IMR-90 (cell line): Measurements from ENCODE around the gene EPPIN. TPM values are rescaled to one million over a fixed set of nuclear protein-coding genes. Genes with fewer than 3 reads are reported as not detected.

ENCODE experiments used
- ATAC-seq: fragments of 200-7000 bp; cut with Tn5 transposase; 2 replicates; pipeline ENCODE4 v1.9.1; 2020; ENCODE audit warnings: low read depth, mild to moderate bottlenecking, moderate library complexity
- BruUV-seq: library from RNA; stranded (reverse); fragments of 400-500 nt; replicated peaks from 2 replicates; lab custom pipeline; 2021; lab: Mats Ljungman, UMichigan
- CTCF ChIA-PET: fragments of 300-600 bp; formaldehyde crosslinking; extraction: SDS; loops from one replicate; lab custom pipeline; 2021; ENCODE audit warnings: antibody characterized with exemption; lab: Yijun Ruan, JAX
- POLR2A ChIA-PET: fragments of 300-600 bp; sonication (Branson Sonifier 250); formaldehyde crosslinking; loops from one replicate; lab custom pipeline; 2022; ENCODE audit warnings: antibody characterized with exemption; ENCODE audit not compliant: unreplicated experiment; lab: Charles Lee
- DNase-seq: peaks from one replicate; pipeline ENCODE4 v3.0.0; 2013
- H2AFZ ChIP-seq: replicated peaks from 2 replicates; pipeline ENCODE3; 2013; ENCODE audit warnings: low read length, mild to moderate bottlenecking; ENCODE audit not compliant: poor library complexity
- H2AK5ac ChIP-seq: 2 replicates; pipeline ENCODE4 v1.6.1; 2013; ENCODE audit warnings: low read depth, low read length, inconsistent platforms
- H2AK9ac ChIP-seq: replicated peaks from 2 replicates; pipeline ENCODE3; 2013; ENCODE audit warnings: mild to moderate bottlenecking, low read depth, low read length, moderate library complexity; ENCODE audit not compliant: poor library complexity
- H2BK120ac ChIP-seq: 2 replicates; pipeline ENCODE4 v1.6.1; 2013; ENCODE audit warnings: low read depth, low read length, inconsistent platforms
- H2BK15ac ChIP-seq: 3 replicates; pipeline ENCODE4 v1.6.1; 2013; ENCODE audit warnings: low read depth, low read length, inconsistent platforms
- H2BK20ac ChIP-seq: 2 replicates; pipeline ENCODE4 v1.6.1; 2013; ENCODE audit warnings: low read depth, mild to moderate bottlenecking, inconsistent platforms, low read length, moderate library complexity
- H2BK5ac ChIP-seq: 2 replicates; pipeline ENCODE4 v1.6.1; 2013; ENCODE audit warnings: mild to moderate bottlenecking, low read depth, low read length, inconsistent platforms; ENCODE audit not compliant: poor library complexity, severe bottlenecking
- H3K14ac ChIP-seq: replicated peaks from 2 replicates; pipeline ENCODE4 v1.6.1; 2013; ENCODE audit warnings: low read depth, low read length, inconsistent platforms
- H3K18ac ChIP-seq: 2 replicates; pipeline ENCODE4 v1.6.1; 2013; ENCODE audit warnings: low read depth, low read length, control low read depth
- H3K23ac ChIP-seq: 2 replicates; pipeline ENCODE4 v1.6.1; 2013; ENCODE audit warnings: low read depth, low read length, inconsistent platforms
- H3K27ac ChIP-seq: 2 replicates; pipeline ENCODE4 v1.5.1; 2013; ENCODE audit warnings: mild to moderate bottlenecking, control low read depth, low read length; ENCODE audit not compliant: insufficient read depth
- H3K27me3 ChIP-seq: 2 replicates; pipeline ENCODE4 v1.6.1; 2013; ENCODE audit warnings: low read length; ENCODE audit not compliant: control insufficient read depth, insufficient read depth
- H3K36me3 ChIP-seq: 2 replicates; pipeline ENCODE4 v1.6.1; 2013; ENCODE audit warnings: low read length, mixed read lengths; ENCODE audit not compliant: control insufficient read depth, insufficient read depth
- H3K4ac ChIP-seq: 2 replicates; pipeline ENCODE4 v1.6.1; 2013; ENCODE audit warnings: low read depth, low read length, inconsistent platforms
- H3K4me1 ChIP-seq: 2 replicates; pipeline ENCODE4 v1.6.1; 2013; ENCODE audit warnings: low read length, mixed read lengths; ENCODE audit not compliant: control insufficient read depth, insufficient read depth
- H3K4me2 ChIP-seq: 2 replicates; pipeline ENCODE4 v1.6.1; 2013; ENCODE audit warnings: low read depth, mild to moderate bottlenecking, control low read depth, low read length, moderate library complexity
- H3K4me3 ChIP-seq: 2 replicates; pipeline ENCODE4 v1.5.1; 2013; ENCODE audit warnings: low read depth, mild to moderate bottlenecking, control low read depth, low read length, moderate library complexity; ENCODE audit not compliant: insufficient read depth
- H3K56ac ChIP-seq: 2 replicates; pipeline ENCODE4 v1.6.1; 2013; ENCODE audit warnings: low read length, inconsistent platforms; ENCODE audit not compliant: insufficient read depth; ENCODE audit errors: extremely low read depth
- H3K79me1 ChIP-seq, 2 experiments: 2 replicates each; pipeline ENCODE4 v1.6.1; 2013; ENCODE audit warnings: low read length in 2 of 2, inconsistent platforms in 1 of 2, low read depth in 1 of 2
- H3K9ac ChIP-seq: 2 replicates; pipeline ENCODE4 v1.6.1; 2013; ENCODE audit warnings: low read depth, low read length, control low read depth
- H3K9me1 ChIP-seq: 2 replicates; pipeline ENCODE4 v1.6.1; 2013; ENCODE audit warnings: low read length, inconsistent platforms; ENCODE audit not compliant: insufficient read depth
- H3K9me3 ChIP-seq: 2 replicates; pipeline ENCODE4 v1.6.1; 2013; ENCODE audit warnings: low read length; ENCODE audit not compliant: control insufficient read depth, insufficient read depth
- H4K20me1 ChIP-seq: 2 replicates; pipeline ENCODE4 v1.6.1; 2013; ENCODE audit warnings: low read length, inconsistent platforms; ENCODE audit not compliant: insufficient read depth
- H4K5ac ChIP-seq: 2 replicates; pipeline ENCODE4 v1.6.1; 2013; ENCODE audit warnings: mild to moderate bottlenecking, low read depth, low read length, control low read depth
- H4K8ac ChIP-seq, 2 experiments: 2 replicates each; pipeline ENCODE4 v1.6.1; 2013; ENCODE audit warnings: low read depth in 2 of 2, low read length in 2 of 2, control low read depth in 1 of 2, inconsistent platforms in 1 of 2
- H4K91ac ChIP-seq: 2 replicates; pipeline ENCODE4 v1.6.1; 2013; ENCODE audit warnings: low read depth, low read length, inconsistent platforms; ENCODE audit not compliant: insufficient read depth
- BHLHE40 ChIP-seq: fragments of 150-350 bp; IDR thresholded peaks from 2 replicates; pipeline ENCODE4 v1.6.1; 2016; ENCODE audit warnings: mild to moderate bottlenecking, low read depth, low read length
- MAZ ChIP-seq: IDR thresholded peaks from 2 replicates; pipeline ENCODE4 v1.6.1; 2012; ENCODE audit warnings: low read depth, mild to moderate bottlenecking, low read length, improper control_type of control experiment, moderate library complexity, borderline replicate concordance
- WGBS, 2 experiments: methylation state at CpG; one replicate each; pipeline versions ENCODE4 v1.1.5 to v1.1.7; 2013; ENCODE audit warnings: missing lambda C conversion rate in 2 of 2; ENCODE audit not compliant: insufficient read length in 1 of 2; ENCODE audit errors: extremely low coverage in 2 of 2; 5-methylcytosine and 5-hydroxymethylcytosine counted together
- dilution Hi-C: fragments of 300-500 bp; cut with HindIII; formaldehyde crosslinking; loops from one replicate; pipeline ENCODE4 v1.14.3; 2018; ENCODE audit warnings: low sequenced_read_pairs; ENCODE audit not compliant: unreplicated experiment
- in situ Hi-C: fragments of 300-500 bp; cut with MboI; formaldehyde crosslinking; loops from 3 replicates; pipeline ENCODE4 v1.14.3; 2019; ENCODE audit warnings: low sequenced_read_pairs, inconsistent platforms, mixed read lengths
- intact Hi-C: fragments of 100-400 bp; cut with micrococcal nuclease; formaldehyde crosslinking; loops from 2 replicates; pipeline ENCODE4 v1.10.0; 2022
- microRNA-seq, 2 experiments: library from miRNA; stranded (forward) in 1 of 2; unstranded in 1 of 2; fragments of 10-50 nt in 1 of 2; fragments of <30 nt in 1 of 2; gene quantifications in 1 of 2; microRNA quantifications in 1 of 2; one replicate each; pipeline versions ENCODE3 to v1.1.0; 2013 to 2020; ENCODE audit not compliant: insufficient read depth in 1 of 2, insufficient read length in 1 of 2, unreplicated experiment in 1 of 2
- polyA plus RNA-seq, 3 experiments: library from polyadenylated mRNA; depleted of rRNA; stranded (reverse); fragments of >200 nt; gene quantifications; 2 replicates each; pipeline ENCODE4 v1.2.3, GENCODE V29; 2012; ENCODE audit warnings: low replicate concordance in 1 of 3
- small RNA-seq, 5 experiments: library from RNA; depleted of rRNA; stranded (forward); fragments of <200 nt; gene quantifications; one replicate each; pipeline ENCODE3, GENCODE V24; 2012
- total RNA-seq: library from RNA; depleted of rRNA; stranded (reverse); fragments of >200 nt; gene quantifications from 2 replicates; pipeline ENCODE4 v1.2.3, GENCODE V29; 2012; rRNA removed

Gene EPPIN
- total and polyA plus RNA-seq, 2 of the 4 experiments (the other 2 are of a cell fraction) = not detected

DNA sequence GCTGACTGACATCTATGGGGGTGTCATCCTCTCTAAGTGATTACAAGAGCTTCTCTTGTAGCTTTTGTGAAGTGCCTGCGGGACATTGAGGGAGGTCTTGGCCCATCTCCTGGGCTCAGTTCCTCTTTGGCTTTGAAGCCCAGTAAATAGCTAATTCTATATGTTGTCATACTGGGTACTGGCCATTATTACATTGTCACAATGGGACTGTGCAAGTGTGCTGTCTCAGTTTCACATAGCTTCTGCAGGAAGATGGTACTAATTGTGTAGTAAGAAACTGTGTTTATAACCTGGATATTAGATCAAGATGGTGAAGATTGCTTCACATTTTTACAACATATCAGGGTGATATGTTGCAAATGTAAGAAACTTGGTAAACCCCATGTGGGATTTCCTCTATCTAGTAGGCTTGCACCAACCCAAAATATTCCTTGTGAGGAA, 51.7 kb downstream of the EPPIN start:
- Histone ChIP-seq H2AFZ (no peak overlapping the region), H4K8ac (no peak overlapping the region), H3K4me2 (no peak overlapping the region), H4K20me1 (no peaks in the 10 kb centered on the region), H2BK120ac (no peak overlapping the region), H3K18ac (no peak overlapping the region), H3K36me3 (no peaks in the 10 kb centered on the region), H2AK5ac (no peak overlapping the region), H3K56ac (no peak overlapping the region), H2BK5ac (no peak overlapping the region), H3K4me1 (no peaks in the 10 kb centered on the region), H3K27ac (no peak overlapping the region), H3K9me3 (no peaks in the 10 kb centered on the region), H3K4me3 (no peak overlapping the region), H3K14ac (no peak overlapping the region), H3K23ac (no peak overlapping the region), H3K27me3 (no peaks in the 10 kb centered on the region; the same call in none of the 2 replicates), H3K9ac (no peak overlapping the region), H2BK20ac (no peak overlapping the region), H4K91ac (no peak overlapping the region), H3K4ac (no peak overlapping the region), H3K9me1 (no peaks in the 10 kb centered on the region), H4K5ac (no peak overlapping the region), H3K79me1 (no peaks in the 10 kb centered on the region), H2AK9ac (no peak overlapping the region), H2BK15ac (no peak overlapping the region)
- ChIA-PET POLR2A (no interaction called here), CTCF (no interaction called here)
- TF ChIP-seq BHLHE40 (no peak), MAZ (no peak)
- in situ Hi-C loops = no loop called here
- DNase-seq = no peak
- no CpG with 5 or more reads among the region's 1 CpG for WGBS, 2 experiments
- dilution Hi-C loops = no loop called here
- intact Hi-C loops = no loop called here
- ATAC-seq = no peak
- BruUV-seq = no TSS peak

Small RNA genes within 50 kb of the gene (microRNA-seq; reads per million reads assigned to microRNA genes)
- not detected for gene AL031663.1 (ENCODE audit: insufficient read depth, insufficient read length)
- not detected for gene HSPD1P21 (ENCODE audit: insufficient read depth, insufficient read length)
- not detected for gene RNA5SP485 (ENCODE audit: insufficient read depth, insufficient read length)

Small RNA genes within 50 kb of the gene (small RNA-seq; reads per million reads assigned to genes)
- gene AL031663.1 (0 reads per million in 5 experiments), gene HSPD1P21 (0 reads per million in 5 experiments), gene RNA5SP485 (0 to 1.7 (median 0) reads per million in 5 experiments)

Other genes starting within 250 kb of the EPPIN start
- not detected in 2 replicates for gene RBPJL, start 240.6 kb downstream of the EPPIN start, total RNA-seq
- gene RBPJL, start 240.6 kb downstream of the EPPIN start, polyA plus RNA-seq (2012; rRNA removed) = not detected in 2 replicates
- not detected in 2 replicates for gene MATN4, start 239.1 kb downstream of the EPPIN start, total RNA-seq
- 0.12 and 0.13 TPM in 2 replicates for gene MATN4, start 239.1 kb downstream of the EPPIN start, polyA plus RNA-seq (2012; rRNA removed)
- 265 and 275 TPM in 2 replicates for gene SDC4, start 199.0 kb downstream of the EPPIN start, total RNA-seq
- gene SDC4, start 199.0 kb downstream of the EPPIN start, polyA plus RNA-seq (2012; rRNA removed) = 181 and 203 TPM in 2 replicates
- 12.9 and 16.7 TPM in 2 replicates for gene SYS1, start 184.2 kb downstream of the EPPIN start, total RNA-seq
- gene SYS1, start 184.2 kb downstream of the EPPIN start, polyA plus RNA-seq (2012; rRNA removed) = 24.6 and 29.2 TPM in 2 replicates
- gene TP53TG5, start 169.1 kb downstream of the EPPIN start, total RNA-seq = not detected in 2 replicates
- not detected in 2 replicates for gene TP53TG5, start 169.1 kb downstream of the EPPIN start, polyA plus RNA-seq (2012; rRNA removed)
- 1.1 and 1.3 TPM in 2 replicates for gene DBNDD2, start 139.1 kb downstream of the EPPIN start, total RNA-seq
- 7.8 and 9.3 TPM in 2 replicates for gene DBNDD2, start 139.1 kb downstream of the EPPIN start, polyA plus RNA-seq (2012; rRNA removed)
- 27.2 and 31.2 TPM in 2 replicates for gene PIGT, start 131.3 kb downstream of the EPPIN start, total RNA-seq
- gene PIGT, start 131.3 kb downstream of the EPPIN start, polyA plus RNA-seq (2012; rRNA removed) = 145 and 168 TPM in 2 replicates
- not detected in 2 replicates for gene WFDC2, start 77.6 kb downstream of the EPPIN start, total RNA-seq
- not detected in 2 replicates for gene WFDC2, start 77.6 kb downstream of the EPPIN start, polyA plus RNA-seq (2012; rRNA removed)
- not detected in 2 replicates for gene SPINT3, start 31.8 kb downstream of the EPPIN start, total RNA-seq
- not detected in 2 replicates for gene SPINT3, start 31.8 kb downstream of the EPPIN start, polyA plus RNA-seq (2012; rRNA removed)
- gene WFDC6, start 7.9 kb downstream of the EPPIN start, total RNA-seq = not detected in 2 replicates
- not detected in 2 replicates for gene WFDC6, start 7.9 kb downstream of the EPPIN start, polyA plus RNA-seq (2012; rRNA removed)
- gene WFDC8, start 31.9 kb upstream of the EPPIN start, total RNA-seq = not detected in 2 replicates
- not detected in 2 replicates for gene WFDC8, start 31.9 kb upstream of the EPPIN start, polyA plus RNA-seq (2012; rRNA removed)
- not detected in 2 replicates for gene WFDC10A, start 82.3 kb upstream of the EPPIN start, total RNA-seq
- not detected in 2 replicates for gene WFDC10A, start 82.3 kb upstream of the EPPIN start, polyA plus RNA-seq (2012; rRNA removed)
- not detected in 2 replicates for gene WFDC9, start 83.9 kb upstream of the EPPIN start, total RNA-seq
- gene WFDC9, start 83.9 kb upstream of the EPPIN start, polyA plus RNA-seq (2012; rRNA removed) = not detected in 2 replicates
- gene WFDC11, start 122.8 kb upstream of the EPPIN start, total RNA-seq = not detected in 2 replicates
- not detected in 2 replicates for gene WFDC11, start 122.8 kb upstream of the EPPIN start, polyA plus RNA-seq (2012; rRNA removed)
- gene WFDC13, start 154.6 kb upstream of the EPPIN start, total RNA-seq = not detected in 2 replicates
- gene WFDC13, start 154.6 kb upstream of the EPPIN start, polyA plus RNA-seq (2012; rRNA removed) = not detected in 2 replicates
- gene WFDC10B, start 157.6 kb upstream of the EPPIN start, total RNA-seq = not detected in 2 replicates
- not detected in 2 replicates for gene WFDC10B, start 157.6 kb upstream of the EPPIN start, polyA plus RNA-seq (2012; rRNA removed)
- not detected in 2 replicates for gene SPINT4, start 174.9 kb upstream of the EPPIN start, total RNA-seq
- not detected in 2 replicates for gene SPINT4, start 174.9 kb upstream of the EPPIN start, polyA plus RNA-seq (2012; rRNA removed)
- gene WFDC3, start 244.5 kb upstream of the EPPIN start, total RNA-seq = 0.18 TPM in 1 of 2 replicates, not detected in the other
- gene WFDC3, start 244.5 kb upstream of the EPPIN start, polyA plus RNA-seq (2012; rRNA removed) = 0.87 and 1.4 TPM in 2 replicates
- 17.8 and 19.4 TPM in 2 replicates for gene DNTTIP1, start 244.6 kb upstream of the EPPIN start, total RNA-seq
- gene DNTTIP1, start 244.6 kb upstream of the EPPIN start, polyA plus RNA-seq (2012; rRNA removed) = 51.0 and 53.7 TPM in 2 replicates